BLaER1 treated with 17β-estradiol and CSF1 and Interleukin-3, amounts not matched to agents 10 nM and 100 nM (cell line): ENCODE measurements around the gene STIMATE.

Source experiments
- H3K27ac ChIP-seq, 11 experiments: shearing (Covaris generic); formaldehyde crosslinking; 2 replicates each; pipeline ENCODE4 v1.8.1; 2022
- H3K27me3 ChIP-seq, 11 experiments: shearing (Covaris generic); formaldehyde crosslinking; 2 replicates each; pipeline ENCODE4 v1.8.1; 2022
- H3K36me3 ChIP-seq, 11 experiments: shearing (Covaris generic); formaldehyde crosslinking; 2 replicates each; pipeline ENCODE4 v1.8.1; 2022
- H3K4me1 ChIP-seq, 10 experiments: shearing (Covaris generic); formaldehyde crosslinking; 2 replicates each; pipeline ENCODE4 v1.8.1; 2022
- H3K4me2 ChIP-seq, 11 experiments: shearing (Covaris generic); formaldehyde crosslinking; 2 replicates each; pipeline ENCODE4 v1.8.1; 2022
- H3K4me3 ChIP-seq, 10 experiments: shearing (Covaris generic); formaldehyde crosslinking; 2 replicates each; pipeline ENCODE4 v1.8.1; 2022
- H3K9ac ChIP-seq, 11 experiments: shearing (Covaris generic); formaldehyde crosslinking; 2 replicates each; pipeline ENCODE4 v1.8.1; 2022
- H3K9me3 ChIP-seq, 11 experiments: shearing (Covaris generic); formaldehyde crosslinking; replicated peaks in 1 of 11; 2 replicates each; pipeline ENCODE4 v1.8.1; 2022
- H4K20me1 ChIP-seq, 11 experiments: shearing (Covaris generic); formaldehyde crosslinking; 2 replicates each; pipeline ENCODE4 v1.8.1; 2022
- Cebpa-rat ChIP-seq, 11 experiments: shearing (Covaris generic); IDR thresholded peaks; 2 replicates each; pipeline ENCODE4 v1.8.1; 2022

STIMATE gene

DNA sequence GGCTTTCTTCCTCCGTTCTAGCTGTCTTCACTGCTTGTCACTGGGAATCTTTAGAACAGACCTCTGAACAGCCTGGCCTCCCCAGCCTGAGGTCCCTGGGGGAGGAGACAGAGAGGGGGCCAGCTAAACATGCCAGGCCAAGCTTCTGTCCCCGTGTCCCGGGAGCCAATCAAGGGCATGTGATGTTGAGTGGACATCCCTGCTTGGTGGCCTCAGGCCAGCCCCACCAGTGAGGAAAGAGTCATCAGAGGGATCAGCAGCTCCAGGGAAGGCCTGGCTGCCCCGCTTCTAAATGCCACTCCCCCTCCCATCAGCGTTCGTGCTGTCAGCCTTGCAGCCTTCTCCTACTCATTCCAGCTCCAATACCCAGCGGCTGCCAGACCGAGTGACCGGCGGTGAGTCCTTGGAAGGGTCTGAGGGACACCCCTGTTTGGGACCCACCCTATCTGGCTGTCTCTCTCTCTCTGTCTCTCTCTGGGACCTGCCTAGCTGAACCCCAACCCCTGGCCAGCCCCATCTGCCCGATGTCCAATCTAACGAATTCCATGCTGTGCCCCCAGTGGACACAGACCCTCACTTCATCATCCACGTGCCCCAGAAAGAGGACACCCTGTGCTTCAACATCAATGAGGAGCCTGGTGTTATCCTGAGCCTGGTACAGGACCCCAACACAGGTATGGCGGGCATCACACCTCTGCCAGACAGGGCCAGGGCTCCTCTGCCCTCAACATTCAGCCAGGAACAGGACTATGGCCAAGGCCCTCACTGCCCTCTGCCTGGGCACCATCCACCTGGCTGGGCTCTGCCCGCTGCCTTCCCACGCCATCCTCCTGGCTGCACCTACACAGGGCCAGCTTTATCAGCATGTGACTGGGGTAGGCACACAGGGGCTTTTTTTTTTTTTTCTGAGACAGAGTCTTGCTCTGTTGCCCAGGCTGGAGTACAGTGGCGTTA, 109.4 kb downstream of the STIMATE start:
- Histone ChIP-seq H3K9ac (no peak overlapping the region), H3K4me2 (no peak overlapping the region), H3K4me3 (no peak overlapping the region), H3K4me1 (peaks cover 4 to 53% (median 41%) of the 10 kb centered on the region in 10 experiments), H3K27ac (no peak overlapping the region; a peak in 1 of 22 replicates), H3K27me3 (peaks cover 0 to 4% (median 0%) of the 10 kb centered on the region in 11 experiments; a peak in 2 of 22 replicates), H3K9me3 (no peaks in the 10 kb centered on the region), H4K20me1 (no peaks in the 10 kb centered on the region), H3K36me3 (no peaks in the 10 kb centered on the region)
- no peak for TF ChIP-seq Cebpa-rat (IDR thresholded peaks at IDR 0.05)

DNA sequence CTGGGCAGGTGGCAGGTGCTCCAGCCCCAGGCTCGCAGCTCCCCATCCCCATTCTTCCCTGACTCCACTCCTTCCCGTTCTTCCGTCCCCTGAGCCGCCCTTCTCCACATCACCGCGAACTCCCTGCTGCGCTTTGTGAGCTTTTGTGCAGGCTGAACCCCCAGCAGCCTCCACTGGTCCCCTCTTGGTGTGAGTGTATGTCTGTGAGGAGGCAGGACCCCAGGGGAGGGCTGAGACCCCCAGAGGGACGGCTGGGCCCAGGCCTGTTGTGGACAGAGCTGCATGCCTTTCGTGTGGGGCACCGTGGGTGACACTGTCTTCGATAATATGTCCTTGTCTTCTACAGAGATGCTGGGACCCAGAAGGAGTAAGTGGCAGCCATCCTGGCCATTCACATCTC, 110.1 kb downstream of the STIMATE start:
- H3K4me3 ChIP-seq, result no peak overlapping the region
- H3K36me3 ChIP-seq, result no peaks in the 10 kb centered on the region
- no peak overlapping the region for H3K9ac ChIP-seq
- H3K27ac ChIP-seq, result no peak overlapping the region
- no peaks in the 10 kb centered on the region for H3K9me3 ChIP-seq
- H4K20me1 ChIP-seq, result no peaks in the 10 kb centered on the region
- no peak for TF ChIP-seq Cebpa-rat (IDR thresholded peaks at IDR 0.05)
- H3K4me2 ChIP-seq, result no peak overlapping the region
- H3K4me1 ChIP-seq, result peaks cover under 1 to 46% (median 34%) of the 10 kb centered on the region in 10 experiments; a peak in 18 of 20 replicates
- H3K27me3 ChIP-seq, result peaks cover 0 to 4% (median 0%) of the 10 kb centered on the region in 11 experiments; a peak in 2 of 22 replicates
